Activated T-cell treated with anti-CD3 and anti-CD28 coated beads, Interleukin-2, amount 50 U/mL, for 48 hours (primary cell): ENCODE measurements around the gene POLR1C.
"Not testable (repeated sequence)": the region's sequence is repeated elsewhere in the genome, so short reads cannot be mapped to it uniquely, and the experiment has no call there.

Source experiments
- DNase-seq, 2 experiments: peaks; one replicate each; pipeline ENCODE4 v3.0.0-alpha.2; 2020

The POLR1C gene, protein sequence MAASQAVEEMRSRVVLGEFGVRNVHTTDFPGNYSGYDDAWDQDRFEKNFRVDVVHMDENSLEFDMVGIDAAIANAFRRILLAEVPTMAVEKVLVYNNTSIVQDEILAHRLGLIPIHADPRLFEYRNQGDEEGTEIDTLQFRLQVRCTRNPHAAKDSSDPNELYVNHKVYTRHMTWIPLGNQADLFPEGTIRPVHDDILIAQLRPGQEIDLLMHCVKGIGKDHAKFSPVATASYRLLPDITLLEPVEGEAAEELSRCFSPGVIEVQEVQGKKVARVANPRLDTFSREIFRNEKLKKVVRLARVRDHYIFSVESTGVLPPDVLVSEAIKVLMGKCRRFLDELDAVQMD

GRCh38 chr6:43516697-43517504 lies at the start of gene POLR1C, which contains the start of gene YIPF3:
TSS of gene POLR1C (plus strand) at chr6:43517089. CDS start at chr6:43517110, 21 bp downstream.
TSS of gene YIPF3 (minus strand) at chr6:43516926. CDS start at chr6:43516807, 119 bp downstream.
- DNase-seq = peak; percentile 97 to 98

DNA sequence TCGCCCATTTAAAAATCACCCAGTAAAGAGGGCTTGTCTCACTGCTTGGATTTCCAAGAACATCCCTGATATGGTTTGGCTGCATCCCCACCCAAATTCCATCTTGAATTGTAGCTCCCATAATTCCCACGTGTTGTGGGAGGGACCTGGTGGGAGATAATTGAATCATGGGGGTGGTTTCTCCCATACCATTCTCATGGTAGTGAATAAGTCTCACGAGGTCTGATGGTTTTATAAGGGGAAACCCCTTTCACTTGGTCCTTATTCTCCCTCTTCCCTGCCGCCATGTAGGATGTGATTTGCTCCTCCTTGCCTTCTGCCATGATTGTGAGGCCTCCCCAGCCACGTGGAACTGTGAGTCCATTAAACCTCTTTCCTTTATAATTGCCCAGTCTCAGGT lies 49.6 kb upstream of the POLR1C start:
- DNase-seq = not testable (repeated sequence)

GRCh38 chr6:43467752-43468151 lies 49.1 kb upstream of the POLR1C start:
- no peak for DNase-seq

DNA sequence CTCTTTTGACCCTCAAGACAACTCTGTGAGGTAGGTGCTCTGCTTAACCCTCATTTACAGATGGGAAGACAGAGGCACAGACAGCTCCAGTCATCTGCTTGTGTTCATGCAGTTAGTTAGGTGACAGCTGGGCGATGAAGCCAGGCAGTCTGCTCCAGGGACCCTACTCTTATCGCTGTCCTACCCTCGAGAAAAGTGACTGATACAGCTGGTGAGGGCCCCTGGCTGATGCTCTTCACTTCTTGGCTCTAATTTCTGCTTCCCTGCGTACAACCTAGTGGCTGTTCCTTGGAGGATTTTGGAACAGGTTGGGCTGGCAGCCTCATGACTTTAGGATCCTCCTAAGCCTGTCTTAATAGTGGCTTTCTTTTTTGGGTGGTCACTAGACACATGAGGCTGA lies 48.6 kb upstream of the POLR1C start:
- DNase-seq = no peak

DNA sequence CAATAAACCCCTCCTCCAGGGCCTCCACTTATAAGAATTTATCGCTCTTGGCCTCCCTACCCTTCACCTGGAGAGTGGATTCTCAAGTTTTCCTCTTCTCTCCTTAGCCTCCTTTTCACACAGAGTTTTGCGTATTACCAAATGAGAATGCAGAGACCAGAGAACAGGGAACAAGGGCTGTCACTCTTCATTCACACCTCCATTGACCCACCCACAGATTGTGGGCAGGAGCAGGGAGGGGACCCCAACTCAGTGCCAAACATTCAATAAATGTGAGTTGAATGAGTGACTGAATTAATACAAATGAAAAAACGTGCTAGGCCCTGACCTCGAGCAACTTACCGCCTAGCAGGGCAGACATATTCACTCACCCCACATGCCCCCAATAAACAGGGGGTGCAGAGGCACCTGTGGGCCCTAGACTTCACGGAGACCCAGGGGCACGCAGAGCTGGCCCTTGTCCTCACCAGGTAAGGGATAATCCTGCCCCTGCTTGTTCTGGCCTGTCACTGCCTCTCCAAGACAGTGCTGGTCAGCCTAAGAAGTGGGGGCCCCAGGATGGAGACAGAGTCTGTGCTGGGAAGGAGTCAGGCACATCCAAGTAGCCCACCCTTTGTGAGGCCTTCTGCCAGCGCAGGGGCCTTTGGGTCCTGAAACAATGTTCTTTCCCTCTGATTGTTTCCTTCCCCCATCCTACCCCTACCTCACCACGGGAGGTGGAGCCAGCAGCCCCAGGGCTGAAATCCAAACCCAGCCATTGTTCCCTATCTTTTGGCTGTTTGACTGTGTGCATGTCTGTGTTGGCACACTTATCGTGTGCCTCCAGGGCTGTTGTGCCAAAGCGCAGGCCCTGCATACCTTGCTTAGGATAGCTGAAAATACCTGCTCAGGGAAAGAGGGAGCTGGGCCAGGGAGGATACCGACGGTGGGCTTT lies 47.9 kb upstream of the POLR1C start:
- no peak for DNase-seq

- DNase-seq = no peak
These were observed 46.9 kb upstream of the POLR1C start for GRCh38 chr6:43469947-43470346.

- no peak for DNase-seq
These were observed 45.5 kb upstream of the POLR1C start for GRCh38 chr6:43471399-43471798.

DNA sequence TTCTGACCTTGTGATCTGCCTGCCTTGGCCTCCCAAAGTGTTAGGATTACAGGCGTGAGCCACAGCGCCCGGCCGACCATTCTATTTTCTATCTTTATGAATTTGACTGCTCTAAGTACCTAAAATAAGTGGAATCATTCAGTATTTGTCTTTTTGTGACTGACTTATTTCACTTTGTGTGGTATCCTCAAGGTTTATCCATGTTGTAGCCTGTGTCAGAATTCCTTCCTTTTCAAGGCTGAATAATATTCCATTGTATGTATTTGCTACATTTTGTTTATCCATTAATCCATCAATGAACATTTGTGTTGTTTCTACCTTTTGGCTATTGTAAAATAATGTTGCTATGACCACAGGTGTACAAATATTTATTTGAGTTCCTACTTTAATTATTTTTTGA lies 44.4 kb upstream of the POLR1C start:
- DNase-seq = no peak

DNA sequence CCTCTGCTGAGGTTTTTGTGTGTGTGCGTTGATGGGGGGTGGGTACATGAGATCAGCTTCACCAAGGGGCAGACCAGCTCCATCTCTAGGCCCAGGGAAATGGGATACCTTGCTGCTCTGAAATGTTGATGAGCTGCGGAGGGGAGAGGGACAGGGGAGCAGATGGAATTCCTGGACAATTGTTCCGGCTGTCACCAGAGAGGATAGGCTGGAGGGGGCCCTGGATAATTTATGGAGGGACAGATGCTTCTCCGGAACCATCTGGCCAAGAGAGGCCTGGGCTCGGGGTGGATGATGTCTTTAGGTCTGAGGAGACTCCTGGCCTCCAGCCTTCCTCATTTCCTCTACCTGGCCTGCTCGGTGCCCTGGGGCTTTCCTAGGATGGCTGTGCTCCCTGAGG lies 41.4 kb upstream of the POLR1C start:
- DNase-seq = no peak

DNA sequence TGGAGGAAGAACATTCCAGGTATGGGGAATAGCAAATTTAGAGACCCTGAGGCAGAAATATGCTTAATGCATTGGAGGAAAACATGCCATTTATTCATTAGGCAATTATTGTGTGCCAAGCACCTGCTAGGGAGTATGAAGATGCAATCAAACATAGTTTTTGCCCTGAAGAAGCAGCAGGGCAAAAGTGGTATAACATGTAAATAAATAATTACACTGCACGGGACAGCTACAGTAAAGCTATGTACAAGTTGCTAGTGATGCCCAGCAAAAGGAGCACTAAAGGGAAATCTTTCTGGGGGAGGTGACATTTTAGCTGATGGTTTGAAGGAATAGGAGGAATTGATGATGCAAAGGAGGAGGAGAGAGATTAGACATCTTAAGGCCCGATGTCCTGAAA lies 40.1 kb upstream of the POLR1C start:
- no peak for DNase-seq

DNA sequence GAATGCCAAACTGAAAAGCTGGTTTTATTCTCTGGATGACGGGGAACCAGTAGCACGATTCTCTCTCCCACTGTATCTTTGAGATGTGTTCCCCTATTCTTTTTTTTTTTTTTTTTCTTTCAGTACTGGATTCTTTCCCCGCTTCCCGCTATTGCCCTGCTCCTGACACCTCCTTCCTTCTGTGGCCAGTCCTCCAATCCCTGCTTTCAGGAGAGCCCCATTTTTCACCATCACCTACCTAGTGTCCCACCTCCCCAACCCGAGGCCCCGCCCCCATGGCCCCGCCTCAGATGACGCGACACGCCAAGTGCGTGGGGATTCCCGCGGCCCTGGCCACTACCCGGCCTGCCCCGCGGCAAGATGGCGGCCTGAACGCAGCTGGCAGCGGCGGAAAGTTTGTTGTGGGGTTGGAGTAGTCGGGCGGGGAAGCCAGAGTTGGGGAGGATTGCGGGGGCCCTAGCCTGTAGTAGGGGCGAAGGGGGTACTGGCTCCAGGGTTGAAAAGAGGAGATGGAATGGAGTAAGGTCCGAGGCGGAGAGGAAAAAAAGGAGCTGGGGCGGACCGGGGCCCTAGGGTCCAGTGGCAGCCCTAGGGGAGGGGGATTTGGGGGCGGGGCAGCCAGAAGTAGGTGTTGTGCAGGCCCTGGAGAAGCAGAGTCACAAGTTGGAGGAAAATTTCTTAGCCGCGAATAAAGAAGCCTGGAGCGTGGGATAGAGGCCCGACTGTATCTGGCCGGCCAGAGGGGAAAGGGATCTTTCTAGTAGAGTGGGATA lies 39.5 kb upstream of the POLR1C start, which contains the start of gene TJAP1:
TJAP1 (plus strand) TSS at position 336 of the 773 bp plus-strand sequence. CDS start 21,432 bp downstream, outside the sequence.
- peak; percentile 99 for DNase-seq

DNA sequence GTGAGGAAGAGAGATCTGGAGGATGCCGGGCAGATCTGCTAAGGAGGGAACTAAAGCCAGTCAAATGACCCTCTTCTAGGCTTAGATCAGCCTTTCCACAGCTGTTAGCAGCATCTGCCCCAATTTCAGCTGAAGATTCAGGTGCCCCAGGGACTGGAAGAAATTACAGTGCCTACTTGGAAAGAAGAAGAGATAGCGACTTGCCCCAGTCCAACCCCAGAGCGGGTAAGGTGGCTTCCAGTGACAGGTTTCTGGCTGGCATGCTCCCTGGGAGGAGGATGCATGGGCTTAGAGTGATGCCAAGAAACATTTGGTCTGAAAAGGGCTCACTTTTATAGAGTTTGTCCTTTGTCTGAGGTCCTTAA lies 38.9 kb upstream of the POLR1C start:
- DNase-seq = peak in 1 of 2 experiments; percentile 22

GRCh38 chr6:43481075-43481474 lies 35.8 kb upstream of the POLR1C start:
- DNase-seq = no peak

DNA sequence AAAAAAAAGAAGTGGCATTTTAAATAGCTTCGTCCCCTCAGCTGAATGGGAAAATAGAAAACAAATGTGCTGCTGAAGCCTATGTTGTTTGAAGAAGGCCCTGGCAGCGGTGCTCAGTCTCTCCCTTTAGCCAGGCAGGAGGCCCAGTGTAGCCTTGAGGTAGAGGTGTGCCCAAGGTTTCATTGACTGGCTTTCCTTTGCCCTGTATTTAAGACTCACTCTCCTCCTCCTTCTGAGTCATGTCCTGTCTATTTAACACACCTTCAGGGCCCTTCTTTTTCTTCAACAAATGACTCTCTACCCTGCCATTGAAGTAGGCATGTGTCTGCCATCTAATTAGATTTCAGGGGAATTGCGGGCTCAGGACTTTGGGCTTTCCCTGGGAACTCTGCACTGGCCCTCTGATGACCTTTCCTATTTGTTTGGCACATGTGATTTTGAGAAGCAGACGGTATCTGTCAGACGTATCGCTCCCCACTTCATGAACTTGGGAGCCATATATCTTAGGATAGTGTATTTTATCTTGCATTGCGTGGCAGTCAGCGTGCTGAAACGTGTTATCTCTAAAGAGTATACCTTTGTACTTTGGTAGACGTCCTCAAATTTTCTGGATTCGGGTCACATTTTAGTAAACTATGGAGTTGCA lies 35.2 kb upstream of the POLR1C start:
- DNase-seq = no peak

GRCh38 chr6:43488667-43489276 lies 28.1 kb upstream of the POLR1C start:
- DNase-seq = no peak

- no peak for DNase-seq
These were observed 27.4 kb upstream of the POLR1C start for GRCh38 chr6:43489277-43490072.

- DNase-seq = no peak
These were observed 26.4 kb upstream of the POLR1C start for GRCh38 chr6:43490523-43490939.

DNA sequence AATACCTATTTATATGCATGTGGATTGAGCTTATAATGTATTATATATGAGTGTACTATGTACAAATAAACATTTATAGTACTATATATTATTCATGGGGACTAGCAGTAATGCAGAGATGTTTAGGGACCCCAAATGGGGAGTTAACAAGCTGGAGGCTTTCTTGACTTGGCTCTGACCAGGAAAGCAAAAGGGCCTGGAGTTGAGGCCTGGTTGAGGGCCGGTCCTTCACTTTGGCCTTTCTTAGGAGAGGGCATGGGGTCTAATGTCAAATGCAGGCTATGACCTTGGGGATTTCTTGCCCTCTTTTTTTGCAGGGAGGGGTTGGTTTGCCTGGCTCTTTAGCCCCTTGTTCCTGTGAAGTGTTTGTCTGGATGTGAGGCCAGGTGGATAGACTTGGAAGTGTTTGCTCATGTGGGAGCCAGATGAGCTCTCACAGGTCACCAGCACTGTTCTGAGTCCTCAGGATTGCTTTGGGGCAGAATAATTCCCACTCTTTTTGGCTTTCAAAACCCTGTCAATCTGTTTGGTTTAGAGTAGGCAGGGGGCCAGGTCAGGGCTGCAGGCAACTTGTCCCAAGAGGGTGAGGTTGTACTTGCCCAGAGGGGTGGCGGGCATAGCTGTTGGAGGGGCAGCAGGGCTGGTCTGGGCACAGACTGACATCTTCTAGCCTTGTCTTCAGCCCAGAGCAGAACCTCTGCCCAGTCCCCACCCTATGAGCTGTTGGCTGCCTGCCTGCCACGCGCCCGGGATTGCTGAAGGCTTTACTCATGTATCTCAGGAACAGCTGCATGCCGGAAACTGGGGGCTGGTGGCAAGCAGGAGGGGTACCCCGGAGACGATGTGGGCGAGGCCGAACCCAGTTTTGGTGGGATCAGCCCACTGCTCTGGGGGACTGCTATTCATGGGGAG lies 24.9 kb upstream of the POLR1C start:
- no peak for DNase-seq

DNA sequence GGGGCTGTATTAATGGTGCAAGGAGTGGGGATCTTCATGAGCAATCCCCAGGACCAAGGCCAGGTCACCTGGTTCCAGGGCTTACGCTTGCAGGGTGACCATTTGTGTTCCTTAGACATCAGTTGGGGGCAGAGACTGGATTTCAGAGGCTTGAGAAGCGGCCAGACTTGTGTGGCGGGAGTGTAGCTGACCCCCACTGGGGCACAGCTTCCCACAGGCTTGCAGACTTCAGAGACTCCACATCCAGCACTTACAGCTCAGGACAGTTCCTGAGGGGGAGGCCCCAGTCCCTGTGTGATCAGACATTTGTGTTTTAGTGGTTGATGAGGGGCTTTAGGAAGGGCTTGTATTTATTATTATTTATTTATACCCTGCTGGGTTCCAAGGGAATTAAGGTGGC lies 24.2 kb upstream of the POLR1C start:
- DNase-seq = no peak
